GM10266 (cell line): ENCODE measurements around the gene BRCA1.
"Not testable (repeated sequence)": the region's sequence is repeated elsewhere in the genome, so short reads cannot be mapped to it uniquely, and the experiment has no call there.

Experiments used
- DNase-seq: peaks from one replicate; pipeline ENCODE4 v3.0.0; 2012; ENCODE audit errors: extremely low spot score
- TF ChIP-seq, protein P1 (sequence below): IDR thresholded peaks from 2 replicates; pipeline ENCODE4 v1.5.1; 2012; ENCODE audit warnings: mild to moderate bottlenecking, low read depth; ENCODE audit not compliant: control insufficient read depth, insufficient read depth; ENCODE audit errors: missing control alignments

The BRCA1 gene

DNA sequence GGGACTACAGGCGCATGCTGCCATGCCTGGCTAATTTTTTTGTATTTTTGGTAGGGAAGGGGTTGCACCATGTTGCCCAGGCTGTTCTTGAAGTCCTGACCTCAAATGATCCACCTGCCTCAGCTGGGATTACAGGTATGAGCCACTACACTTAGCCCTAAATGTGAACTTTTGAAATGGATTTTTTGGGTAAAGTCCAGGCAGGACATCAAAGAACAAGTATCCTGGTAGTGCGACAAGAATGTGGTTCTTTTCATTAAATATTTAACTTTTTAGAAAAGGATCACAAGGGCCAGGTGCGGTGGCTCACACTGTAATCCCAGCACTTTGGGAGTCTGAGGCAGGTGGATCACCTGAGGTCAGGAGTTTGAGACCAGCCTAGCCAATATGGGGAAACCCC is 30.5 kb upstream of the BRCA1 start:
- DNase-seq, result no peak
- TF ChIP-seq, protein P1, sequence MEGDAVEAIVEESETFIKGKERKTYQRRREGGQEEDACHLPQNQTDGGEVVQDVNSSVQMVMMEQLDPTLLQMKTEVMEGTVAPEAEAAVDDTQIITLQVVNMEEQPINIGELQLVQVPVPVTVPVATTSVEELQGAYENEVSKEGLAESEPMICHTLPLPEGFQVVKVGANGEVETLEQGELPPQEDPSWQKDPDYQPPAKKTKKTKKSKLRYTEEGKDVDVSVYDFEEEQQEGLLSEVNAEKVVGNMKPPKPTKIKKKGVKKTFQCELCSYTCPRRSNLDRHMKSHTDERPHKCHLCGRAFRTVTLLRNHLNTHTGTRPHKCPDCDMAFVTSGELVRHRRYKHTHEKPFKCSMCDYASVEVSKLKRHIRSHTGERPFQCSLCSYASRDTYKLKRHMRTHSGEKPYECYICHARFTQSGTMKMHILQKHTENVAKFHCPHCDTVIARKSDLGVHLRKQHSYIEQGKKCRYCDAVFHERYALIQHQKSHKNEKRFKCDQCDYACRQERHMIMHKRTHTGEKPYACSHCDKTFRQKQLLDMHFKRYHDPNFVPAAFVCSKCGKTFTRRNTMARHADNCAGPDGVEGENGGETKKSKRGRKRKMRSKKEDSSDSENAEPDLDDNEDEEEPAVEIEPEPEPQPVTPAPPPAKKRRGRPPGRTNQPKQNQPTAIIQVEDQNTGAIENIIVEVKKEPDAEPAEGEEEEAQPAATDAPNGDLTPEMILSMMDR, result no peak

DNA sequence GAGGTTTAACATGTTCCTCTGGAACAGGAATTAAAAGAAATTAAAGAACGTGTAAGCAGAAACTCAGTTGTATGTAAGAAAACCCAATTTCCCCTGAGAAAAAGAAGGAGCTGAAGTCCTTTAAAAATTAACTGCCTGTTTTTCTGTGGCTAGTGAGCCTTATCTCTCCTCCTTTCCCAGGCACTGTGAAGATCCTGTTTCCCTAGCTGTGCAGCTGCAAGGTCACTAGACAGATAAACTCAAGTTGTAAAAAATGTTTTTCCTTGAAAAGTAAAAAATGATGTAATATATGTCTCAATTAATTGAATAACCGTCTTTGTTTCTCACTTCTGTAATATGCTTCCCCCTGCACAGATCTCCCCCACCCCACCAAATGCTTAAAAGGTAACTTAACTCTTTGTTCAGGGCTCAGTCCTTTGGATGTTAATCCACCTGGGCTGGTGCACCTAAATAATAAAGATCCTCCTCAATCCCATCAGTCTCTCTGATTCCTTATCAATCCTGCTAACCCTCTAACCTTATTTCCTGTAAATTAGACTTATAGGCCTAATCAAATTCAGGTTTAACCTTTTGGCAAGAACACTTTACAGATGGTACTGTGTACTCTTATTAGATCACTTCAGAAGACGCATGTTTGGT is 28.2 kb upstream of the BRCA1 start:
- DNase-seq, result not testable (repeated sequence)

DNA sequence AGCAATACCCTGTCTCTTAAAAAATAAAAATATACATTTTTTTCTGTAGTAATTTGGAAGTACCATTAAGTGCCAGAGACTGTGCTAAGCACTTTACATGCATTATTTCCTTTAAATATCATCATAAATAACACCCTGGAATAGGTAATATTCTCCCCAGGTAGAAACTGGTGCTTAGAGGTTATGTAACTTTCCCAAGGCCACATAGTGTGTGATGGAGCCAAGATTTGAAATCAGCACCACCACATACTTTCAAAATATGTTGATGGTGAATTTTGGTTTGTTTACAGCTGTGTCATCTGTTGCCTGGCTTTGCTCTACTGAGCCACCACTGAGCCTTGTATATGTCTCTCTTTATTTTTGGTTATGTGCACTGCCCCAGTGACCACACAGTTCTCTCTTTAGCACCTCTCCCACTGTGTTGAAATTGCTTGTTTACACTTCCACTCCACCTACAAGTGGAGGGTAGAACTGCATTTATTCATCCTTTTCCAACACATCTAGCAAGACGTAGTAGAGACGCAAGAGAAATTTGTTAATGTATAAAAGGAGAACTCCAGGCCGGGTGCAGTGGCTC is 26.8 kb upstream of the BRCA1 start:
- TF ChIP-seq, protein P1, result no peak
- DNase-seq, result no peak

DNA sequence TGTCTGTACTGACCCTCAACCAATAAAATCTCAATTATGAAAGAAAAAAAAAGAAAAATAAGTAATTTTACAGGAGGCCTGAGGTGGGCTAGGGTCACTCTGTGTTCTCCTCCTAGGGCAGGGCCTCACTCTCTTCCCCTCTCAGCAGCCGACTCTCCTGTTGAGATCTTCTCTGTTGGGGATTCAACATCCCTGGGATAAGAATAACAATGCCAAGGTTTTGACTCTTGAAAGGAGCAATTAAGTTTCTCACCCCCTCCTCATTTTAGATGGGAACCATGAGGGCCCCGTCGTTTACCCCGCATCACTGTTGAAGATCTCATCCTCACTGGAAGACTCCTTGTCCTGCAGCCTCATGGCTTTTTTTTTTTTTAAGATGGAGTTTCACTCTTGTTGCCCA is 21.5 kb upstream of the BRCA1 start:
- TF ChIP-seq, protein P1, result no peak
- no peak for DNase-seq

DNA sequence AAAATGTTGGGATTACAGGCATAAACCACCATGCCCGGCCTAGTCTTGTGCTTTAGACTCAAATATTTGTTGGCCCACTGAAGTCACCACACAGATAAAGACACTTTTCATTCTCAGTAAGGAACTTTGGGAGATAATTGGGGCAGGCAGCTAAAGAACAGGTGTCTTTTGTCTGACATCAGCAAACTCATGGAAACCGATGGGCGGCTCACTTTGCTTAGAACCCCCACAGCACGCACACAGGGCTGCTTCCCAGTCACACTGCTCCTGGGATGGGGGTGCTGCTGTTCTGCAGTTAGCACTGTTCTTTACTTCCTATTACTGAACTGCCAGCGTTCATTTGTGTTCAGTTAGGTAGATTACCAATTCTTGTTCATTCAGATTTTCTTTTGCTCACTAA is 18.0 kb upstream of the BRCA1 start:
- TF ChIP-seq, protein P1, result no peak
- no peak for DNase-seq

DNA sequence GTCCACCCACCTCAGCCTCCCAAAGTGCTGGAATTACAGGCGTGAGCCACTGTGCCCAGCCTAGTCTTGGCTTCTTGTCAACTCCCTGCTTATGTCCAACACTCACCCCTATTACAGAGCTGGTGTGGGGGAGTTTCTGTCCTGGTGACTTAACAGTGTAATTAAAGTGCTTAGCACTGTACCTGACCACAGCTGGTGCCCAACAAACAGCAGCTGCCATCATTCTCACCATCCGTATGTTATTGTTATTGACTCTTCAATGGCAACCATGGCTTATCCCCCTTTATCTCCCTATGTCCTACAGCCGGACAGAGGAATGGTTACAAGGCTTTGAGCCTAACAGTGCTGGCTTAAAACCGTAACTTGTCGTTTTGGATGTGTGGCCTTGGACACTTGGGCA is 17.0 kb upstream of the BRCA1 start:
- TF ChIP-seq, protein P1, result no peak
- DNase-seq, result no peak

DNA sequence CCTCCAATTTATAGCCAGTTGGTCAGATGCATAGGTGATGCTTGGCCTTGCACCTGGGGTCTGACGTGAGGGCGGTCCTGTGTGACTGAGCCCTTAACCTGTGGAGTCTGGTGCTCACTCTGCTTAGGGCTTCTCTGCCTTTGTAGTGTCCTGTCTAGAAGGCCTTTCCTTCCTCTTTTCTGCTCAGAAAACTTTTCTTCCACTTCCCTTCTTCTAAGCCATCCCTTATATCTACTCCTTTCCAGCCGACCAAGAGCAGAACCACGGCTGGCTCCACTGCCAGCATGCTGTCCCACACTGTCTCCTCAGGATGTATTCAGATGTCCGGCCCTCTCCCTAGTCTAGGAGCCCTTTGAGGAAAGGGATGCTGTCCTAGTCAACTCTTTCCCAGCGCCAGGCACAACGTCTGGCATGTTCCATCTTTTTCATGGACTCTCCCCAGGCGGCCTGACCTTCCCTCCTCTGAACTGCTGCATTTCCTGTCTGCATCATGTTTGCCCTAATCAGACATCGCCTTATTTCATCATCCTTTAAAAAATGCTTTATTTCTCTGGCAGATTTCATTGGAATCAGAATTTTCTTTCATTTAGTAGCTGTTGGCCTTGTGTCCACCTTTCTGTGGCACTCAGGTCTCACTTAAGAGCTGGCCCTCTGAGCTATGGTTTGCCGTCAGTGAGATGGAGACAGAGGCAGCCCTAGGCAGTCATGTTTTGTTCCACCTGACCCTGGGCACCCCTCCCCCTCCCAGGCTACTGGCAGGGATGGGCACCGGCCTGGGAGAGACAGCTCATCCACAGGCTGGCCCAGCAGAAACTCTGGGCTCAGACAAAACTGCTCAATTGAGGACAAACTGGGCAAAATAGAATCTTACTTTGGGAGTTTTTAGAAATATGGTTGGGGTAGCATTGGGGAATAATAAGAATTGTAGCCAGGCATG is 15.5 kb upstream of the BRCA1 start:
- TF ChIP-seq, protein P1, result no peak
- no peak for DNase-seq

DNA sequence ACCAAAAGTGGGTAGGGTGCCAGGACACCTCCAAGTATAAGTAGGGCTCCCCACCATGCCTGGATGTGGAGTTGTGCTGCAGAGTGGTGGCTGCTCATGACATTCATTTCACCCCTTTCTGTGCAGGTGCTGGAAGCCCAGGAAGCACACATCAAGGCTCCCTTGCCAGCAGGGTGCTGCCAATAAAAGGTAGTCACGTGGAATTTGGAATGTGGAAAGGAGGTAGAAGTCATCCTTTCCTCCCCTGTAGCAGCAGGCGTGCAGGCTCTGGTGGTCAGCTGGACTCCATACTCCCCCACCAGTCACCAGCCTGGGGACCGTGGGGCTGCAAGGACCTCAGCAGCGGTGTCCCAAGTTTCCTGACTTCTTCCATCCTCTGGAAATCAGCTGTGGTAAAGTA is 13.4 kb upstream of the BRCA1 start:
- DNase-seq, result not testable (repeated sequence)

DNA sequence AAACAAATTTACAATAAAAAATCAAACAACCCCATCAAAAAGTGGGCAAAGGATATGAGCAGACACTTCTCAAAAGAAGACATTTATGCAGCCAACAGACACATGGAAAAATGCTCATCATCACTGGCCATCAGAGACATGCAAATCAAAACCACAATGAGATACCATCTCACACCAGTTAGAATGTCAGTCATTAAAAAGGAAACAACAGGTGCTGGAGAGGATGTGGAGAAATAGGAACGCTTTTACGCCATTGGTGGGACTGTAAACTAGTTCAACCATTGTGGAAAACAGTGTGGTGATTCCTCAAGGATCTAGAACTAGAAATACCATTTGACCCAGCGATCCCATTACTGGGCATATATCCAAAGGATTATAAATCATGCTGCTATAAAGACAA is 11.4 kb upstream of the BRCA1 start:
- not testable (repeated sequence) for DNase-seq
